ENCODE results near the gene RSKR.
"Not testable (repeated sequence)": the region's sequence is repeated elsewhere in the genome, so short reads cannot be mapped to it uniquely, and the experiment has no call there.

The RSKR gene, protein sequence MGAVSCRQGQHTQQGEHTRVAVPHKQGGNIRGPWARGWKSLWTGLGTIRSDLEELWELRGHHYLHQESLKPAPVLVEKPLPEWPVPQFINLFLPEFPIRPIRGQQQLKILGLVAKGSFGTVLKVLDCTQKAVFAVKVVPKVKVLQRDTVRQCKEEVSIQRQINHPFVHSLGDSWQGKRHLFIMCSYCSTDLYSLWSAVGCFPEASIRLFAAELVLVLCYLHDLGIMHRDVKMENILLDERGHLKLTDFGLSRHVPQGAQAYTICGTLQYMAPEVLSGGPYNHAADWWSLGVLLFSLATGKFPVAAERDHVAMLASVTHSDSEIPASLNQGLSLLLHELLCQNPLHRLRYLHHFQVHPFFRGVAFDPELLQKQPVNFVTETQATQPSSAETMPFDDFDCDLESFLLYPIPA

DNA sequence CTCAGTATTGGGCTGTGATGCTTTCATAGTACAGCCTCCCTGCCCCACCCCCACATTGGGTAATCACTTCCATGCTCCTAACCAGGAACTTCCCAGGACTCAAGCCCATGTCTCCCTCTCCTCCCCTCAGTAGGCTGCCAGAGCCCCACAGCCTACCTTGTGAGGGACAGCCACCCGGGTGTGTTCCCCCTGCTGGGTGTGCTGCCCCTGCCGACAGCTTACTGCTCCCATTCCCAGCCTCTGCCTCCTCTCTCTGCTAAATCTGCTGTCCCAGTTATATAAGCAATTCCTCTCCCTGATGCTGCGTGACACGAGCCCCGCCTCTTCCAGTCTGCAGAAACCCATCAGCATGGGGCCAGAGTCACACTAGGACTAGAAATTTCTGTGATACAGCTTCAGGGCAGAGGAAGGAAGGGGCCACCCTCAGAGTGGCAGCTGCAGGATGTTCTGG is at the start of gene RSKR:
Gene RSKR (minus strand): TSS at position 255 of the 451 bp plus-strand sequence. CDS start 24 bp downstream, at position 231.
- no peak for DNase-seq (ENCODE audit: low read depth in 1 of 2, low spot score in 1 of 2)

DNA sequence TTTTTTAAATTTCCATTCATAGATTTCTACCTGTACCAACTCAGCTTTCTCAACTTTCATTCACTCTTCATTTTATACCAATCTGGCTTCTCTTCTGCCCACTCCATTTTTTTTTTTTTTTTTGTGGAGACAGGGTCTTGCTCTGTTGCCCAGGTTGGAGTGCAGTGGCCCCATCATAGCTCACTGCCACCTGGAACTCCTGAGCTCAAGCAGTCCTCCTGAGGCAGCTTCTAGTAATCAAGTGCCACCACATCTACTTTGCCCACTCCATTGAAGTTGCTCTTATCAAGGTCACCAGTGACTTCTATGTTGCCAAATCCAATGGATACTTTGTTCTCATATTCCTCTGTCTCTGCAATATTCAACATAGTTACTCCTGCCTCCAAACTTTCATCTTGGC is 49.7 kb upstream of the RSKR start:
- no peak for DNase-seq (ENCODE audit: low read depth in 1 of 2, low spot score in 1 of 2)

DNA sequence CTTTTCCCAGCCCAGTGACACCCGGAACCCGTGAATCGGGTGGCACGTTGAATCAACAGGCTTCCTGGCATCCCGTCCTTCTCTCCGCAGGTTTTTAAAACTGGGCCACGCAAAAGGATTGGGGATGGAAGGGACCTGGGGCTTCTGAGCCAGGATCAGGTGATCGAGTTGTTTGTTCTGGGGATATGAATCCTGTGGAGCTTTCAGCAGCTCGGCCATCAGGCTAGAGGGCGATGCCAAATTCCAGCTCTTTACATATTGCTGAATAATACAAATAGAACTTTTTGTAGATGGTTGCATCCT is 48.5 kb upstream of the RSKR start:
- DNase-seq (ENCODE audit: low read depth in 1 of 2, low spot score in 1 of 2) = no peak

DNA sequence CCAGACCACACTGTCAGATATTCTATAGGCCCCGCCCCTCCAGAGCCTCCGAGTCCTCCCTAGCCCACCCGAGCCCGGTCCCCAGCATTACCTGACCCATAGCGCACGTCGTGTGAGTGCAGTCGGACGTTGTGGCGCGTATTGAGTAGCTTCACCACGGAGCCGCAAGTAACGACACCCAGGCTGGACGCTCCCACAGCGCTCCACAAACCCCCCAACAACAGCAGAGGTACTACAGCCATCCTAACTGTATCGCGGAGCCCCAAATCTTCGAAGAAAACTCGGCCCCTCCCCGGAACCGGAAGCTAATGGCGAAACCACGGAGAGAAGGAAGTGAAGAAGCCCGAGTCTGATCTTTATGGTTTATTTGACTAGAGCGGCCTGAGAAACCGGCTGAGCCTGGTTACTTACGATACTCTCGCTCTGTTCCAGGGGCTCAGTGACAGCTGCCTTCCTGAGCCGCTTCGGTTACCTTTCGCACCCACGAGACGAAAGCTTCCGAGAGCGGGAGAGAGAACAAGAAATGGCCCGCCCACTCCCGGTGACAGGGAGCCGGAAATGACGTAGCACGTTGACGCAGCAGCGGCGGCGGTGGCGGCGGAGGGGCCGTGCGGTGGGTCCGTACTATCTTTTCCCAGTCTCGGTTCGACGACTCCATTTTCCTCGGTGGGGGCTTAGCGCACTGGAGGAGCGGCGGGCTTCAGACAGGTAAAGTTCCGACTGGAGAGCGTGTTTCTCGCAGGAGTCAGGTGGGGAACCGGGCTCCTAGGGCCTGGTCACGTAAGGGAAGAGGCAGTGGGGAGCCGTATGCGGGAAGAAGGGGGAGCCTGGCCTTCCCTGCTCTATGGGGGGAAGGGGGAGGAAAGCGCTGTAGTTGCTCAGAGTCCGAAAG is 47.9 kb upstream of the RSKR start, which contains the start of the genes SDF2 and SUPT6H:
Gene SDF2 (minus strand): TSS at position 272 of the 892 bp plus-strand sequence. CDS start 30 bp downstream, at position 242.
Gene SUPT6H (plus strand): TSS at position 571 of the 892 bp plus-strand sequence. CDS start 11,197 bp downstream, outside the sequence.
- peak; percentile 92 to 96 for DNase-seq (ENCODE audit: low read depth in 1 of 2, low spot score in 1 of 2)

DNA sequence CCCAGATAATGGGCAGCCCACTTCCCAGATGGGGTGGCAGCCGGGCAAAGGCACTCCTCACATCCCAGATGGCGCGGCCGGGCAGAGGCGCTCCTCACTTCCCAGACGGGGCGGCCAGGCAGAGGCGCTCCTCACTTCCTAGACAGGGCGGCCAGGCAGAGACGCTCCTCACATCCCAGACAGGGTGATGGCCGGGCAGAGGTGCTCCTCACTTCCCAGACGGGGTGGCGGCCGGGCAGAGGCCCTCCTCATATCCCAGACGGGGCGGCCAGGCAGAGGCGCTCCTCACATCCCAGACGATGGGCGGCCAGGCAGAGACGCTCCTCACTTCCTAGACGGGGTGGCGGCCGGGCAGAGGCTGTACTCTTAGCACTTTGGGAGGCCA is 45.5 kb upstream of the RSKR start:
- DNase-seq (ENCODE audit: low read depth in 1 of 2, low spot score in 1 of 2) = not testable (repeated sequence)

DNA sequence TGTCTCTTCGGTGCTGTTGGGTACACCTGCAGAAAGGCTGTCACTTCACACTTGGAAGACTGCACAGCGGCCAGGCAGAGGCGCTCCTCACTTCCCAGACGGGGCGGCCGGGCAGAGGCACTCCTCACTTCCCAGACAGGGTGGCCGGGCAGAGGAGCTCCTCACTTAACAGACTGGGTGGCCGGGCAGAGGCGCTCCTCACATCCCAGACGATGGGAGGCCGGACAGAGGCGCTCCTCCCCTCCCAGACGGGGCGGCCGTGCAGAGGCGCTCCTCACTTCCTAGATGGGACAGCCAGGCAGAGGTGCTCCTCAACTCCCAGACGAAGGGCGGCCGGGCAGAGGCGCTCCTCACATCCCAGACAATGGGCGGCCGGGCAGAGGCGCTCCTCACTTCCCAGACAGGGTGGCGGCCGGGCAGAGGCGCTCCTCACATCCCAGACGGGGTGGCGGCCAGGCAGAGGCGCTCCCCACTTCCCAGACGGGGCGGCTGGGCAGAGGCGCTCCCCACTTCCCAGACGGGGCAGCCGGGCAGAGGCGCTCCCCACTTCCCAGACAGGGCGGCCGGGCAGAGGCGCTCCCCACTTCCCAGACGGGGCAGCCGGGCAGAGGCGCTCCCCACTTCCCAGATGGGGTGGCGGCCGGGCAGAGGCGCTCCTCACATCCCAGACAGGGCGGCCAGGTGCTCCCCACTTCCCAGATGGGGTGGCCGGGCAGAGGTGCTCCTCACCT is 44.9 kb upstream of the RSKR start:
- not testable (repeated sequence) for DNase-seq (ENCODE audit: low read depth in 1 of 2, low spot score in 1 of 2)

DNA sequence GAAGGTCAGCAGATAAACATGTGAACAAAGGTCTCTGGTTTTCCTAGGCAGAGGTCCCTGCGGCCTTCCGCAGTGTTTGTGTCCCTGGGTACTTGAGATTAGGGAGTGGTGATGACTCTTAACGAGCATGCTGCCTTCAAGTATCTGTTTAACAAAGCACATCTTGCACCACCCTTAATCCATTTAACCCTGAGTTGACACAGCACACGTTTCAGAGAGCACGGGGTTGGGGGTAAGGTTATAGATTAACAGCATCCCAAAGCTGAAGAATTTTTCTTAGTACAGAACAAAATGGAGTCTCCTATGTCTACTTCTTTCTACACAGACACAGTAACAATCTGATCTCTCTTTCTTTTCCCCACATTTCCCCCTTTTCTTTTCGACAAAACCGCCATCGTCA is 44.4 kb upstream of the RSKR start:
- not testable (repeated sequence) for DNase-seq (ENCODE audit: low read depth in 1 of 2, low spot score in 1 of 2)

DNA sequence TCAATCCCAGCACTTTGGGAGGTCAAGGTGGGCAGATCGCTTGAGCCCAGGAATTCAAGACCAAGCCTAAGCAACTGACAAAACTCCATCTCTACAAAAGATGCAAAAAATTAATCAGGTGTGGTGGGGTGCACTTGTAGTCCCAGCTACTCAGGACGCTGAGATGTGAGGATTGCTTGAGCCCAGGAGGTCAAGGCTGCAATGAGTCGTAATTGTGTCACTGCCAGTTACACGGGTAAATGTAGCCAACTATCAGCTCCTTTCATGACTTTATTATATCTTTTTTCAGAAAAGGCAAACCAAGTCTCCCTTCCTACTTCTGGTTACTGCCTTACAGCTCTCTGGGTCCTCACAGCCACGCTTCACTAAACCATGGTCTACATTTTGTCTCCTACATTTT is 43.8 kb upstream of the RSKR start:
- DNase-seq (ENCODE audit: low read depth in 1 of 2, low spot score in 1 of 2) = no peak

DNA sequence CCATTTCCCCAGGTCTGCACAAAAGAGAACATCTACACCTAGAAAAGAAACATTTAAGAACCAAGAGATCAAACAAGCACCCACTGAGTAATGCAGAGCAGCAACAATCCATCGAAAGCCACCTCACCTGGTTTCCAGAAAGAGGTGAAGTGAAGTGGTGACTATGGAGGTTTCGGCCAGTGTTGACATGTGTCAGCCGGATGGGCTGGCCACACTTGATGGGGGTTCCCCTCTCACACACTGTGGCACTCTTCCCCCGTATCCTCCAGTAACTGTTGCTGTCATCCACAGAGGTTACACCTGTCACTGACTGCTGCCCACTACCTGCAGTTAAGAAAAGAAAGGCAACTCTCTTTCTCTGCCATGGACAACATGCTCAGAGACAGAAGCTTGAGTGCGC is 41.2 kb upstream of the RSKR start:
- no peak for DNase-seq (ENCODE audit: low read depth in 1 of 2, low spot score in 1 of 2)

DNA sequence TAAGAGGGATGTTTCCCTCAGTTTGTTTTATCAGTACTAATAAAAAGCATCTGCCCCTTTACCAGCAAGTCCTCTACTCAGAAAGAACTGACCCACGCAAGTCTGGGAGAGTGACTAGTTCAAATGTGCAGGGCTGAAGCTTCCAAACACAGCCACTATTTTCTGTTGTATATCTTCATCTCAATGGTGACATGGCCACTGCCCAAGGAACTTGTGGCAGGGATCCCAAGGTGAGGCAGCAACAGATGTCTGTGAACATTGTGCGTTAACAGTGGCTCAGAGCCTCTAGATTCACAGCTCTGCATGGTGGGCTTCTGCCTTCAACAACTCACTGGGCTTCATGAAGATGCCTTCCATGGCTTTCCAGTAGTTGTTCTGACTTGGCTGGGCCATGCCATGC is 34.7 kb upstream of the RSKR start:
- no peak for DNase-seq (ENCODE audit: low read depth in 1 of 2, low spot score in 1 of 2)

DNA sequence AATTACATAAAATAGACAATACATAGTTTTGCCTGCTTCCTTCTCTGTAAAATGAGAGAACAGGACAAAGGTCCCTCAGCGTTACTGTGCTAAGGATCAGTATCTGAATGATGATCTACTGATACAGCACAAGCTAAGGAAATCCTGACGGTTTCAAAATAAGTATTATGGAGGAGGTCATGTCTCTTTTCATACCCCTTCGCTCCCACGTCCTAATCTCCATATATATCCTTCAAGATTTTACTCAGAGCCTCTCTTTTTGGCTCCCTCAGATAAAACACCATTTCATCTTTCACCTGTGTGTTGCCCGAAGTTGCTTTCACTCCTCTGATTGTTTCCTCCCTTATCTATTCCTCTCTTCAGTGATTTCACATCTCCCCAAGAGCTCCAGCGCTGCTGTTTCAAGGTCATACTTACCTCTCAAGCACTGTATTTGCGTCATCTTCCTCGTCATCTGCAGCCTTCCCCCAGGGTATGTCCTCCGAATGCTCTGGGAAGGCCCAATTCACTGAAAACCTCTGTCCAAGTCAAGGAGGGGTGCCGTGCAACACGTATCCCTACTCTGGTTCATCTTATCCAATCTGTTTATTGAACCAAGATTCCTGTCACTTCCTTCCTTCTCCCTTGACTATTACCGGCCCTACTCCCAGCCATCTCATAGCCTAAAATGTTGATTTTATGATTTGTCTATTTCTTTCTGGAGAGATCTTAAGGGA is 32.2 kb upstream of the RSKR start:
- DNase-seq (ENCODE audit: low read depth in 1 of 2, low spot score in 1 of 2) = no peak

DNA sequence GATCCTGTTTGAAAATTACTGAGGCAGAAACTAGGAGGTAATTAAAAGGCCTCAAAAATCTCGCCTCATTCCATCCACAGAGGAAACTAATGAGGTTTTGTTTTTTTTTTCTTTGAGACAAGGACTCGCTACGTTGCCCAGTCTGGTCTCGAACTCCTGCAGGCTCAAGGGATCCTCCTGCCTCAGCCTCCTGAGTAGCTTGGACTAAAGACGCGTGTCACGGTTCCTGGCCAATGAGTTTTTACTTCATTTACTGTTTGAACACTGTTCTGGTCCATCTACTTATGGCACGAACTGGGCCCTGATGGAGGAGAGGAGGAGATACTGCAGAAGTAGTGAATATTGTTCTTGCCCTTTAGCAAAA is 31.6 kb upstream of the RSKR start:
- DNase-seq (ENCODE audit: low read depth in 1 of 2, low spot score in 1 of 2) = no peak

DNA sequence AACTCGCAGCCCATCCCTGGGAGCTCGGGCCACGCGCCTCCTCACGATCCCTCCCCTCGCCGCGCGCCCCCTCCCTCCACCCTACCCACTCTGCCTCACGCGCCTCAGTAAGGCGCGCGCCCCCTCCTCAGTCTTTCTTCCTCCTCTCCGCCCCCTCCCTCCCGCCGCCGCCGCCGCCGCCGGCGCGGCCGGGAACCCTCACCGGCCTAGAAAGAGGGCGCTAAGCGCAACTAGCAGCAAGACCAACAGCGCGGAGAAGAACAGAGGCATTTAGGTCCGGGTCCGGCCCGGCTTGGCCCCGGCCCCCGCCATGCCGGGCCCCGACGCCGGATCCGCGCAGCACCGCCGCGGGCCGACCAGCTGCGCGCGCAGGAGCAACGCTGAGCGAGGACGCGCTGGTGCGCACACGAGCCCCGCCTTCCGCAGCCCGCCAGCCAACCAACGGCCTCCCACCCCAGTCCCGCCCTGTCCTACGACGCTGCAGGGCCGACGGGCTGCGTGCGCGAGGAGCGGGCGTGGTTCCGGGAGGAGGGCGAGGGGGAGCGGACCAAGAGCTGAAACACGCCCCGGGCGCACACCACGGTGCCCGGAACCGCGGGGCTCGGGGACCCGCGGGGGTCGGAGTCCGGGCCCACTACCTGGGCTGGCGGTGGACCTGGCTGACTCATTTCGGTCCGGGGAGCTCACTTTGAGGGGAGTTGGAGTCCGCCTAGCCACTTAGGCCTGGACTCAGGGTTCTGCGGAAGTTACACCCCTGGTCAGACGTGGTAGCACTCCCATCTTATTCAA is 31.0 kb upstream of the RSKR start, which contains the start of gene BLTP2:
Gene BLTP2 (minus strand): TSS at position 372 of the 789 bp plus-strand sequence. CDS start 102 bp downstream, at position 270.
- peak; percentile 87 to 90 for DNase-seq (ENCODE audit: low read depth in 1 of 2, low spot score in 1 of 2)

DNA sequence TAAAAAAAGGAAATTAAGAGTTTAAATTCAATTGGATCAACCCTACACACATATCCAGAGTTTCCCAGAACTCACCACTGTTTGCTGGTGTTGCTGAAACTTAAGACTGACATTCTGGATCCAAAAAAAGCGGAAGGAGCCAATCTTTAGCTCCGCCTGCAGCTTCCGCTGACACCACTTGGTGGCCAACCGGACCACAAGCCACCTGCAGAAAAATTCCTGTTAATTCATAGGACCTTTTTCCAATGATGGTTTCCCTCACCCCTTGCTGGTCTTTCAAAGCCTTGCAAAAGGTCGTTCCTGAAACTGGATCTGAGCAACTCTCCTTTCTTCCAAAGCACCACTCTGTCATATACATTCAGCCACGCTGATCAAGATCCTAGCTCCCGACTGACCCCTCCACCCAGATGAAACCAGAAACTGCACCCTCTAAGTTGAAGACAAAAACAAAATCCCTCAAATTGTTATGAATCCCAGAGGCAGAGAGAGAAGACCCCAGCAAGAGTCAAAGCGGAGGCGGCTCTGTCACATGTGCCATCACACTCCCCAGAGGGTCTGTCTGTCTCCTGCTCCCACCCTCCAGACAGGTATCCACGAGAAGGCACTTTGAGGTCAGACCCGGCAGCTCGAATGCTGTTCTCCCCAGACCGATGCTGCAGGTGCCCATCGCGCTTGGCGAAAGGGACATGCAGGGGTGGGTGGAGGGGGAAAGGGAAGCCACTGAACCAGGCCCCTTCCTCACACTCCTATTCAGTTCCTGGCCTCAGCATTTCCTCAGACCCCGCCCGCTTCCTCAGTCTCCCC is 30.2 kb upstream of the RSKR start:
- peak in 1 of 2 donors; percentile 14 for DNase-seq (ENCODE audit: low read depth in 1 of 2, low spot score in 1 of 2)

DNA sequence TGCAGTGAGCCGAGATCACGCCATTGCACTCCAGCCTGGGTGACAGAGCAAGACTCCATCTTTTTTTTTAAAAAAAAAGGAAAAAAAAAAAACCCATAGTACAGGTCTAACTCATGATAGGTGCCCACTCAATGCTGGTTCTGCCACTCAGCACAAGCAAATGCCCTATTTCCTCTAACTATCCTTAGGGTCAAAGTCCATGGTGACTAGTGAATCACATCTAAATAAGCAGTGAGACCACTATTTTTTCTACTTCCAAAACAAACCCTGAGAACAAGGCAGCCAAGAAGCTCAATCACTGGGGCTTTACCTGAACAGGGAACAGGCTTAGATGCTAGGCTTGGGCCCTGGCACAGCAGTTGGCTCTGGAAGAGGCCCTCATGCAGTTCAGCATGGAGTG is 27.6 kb upstream of the RSKR start:
- no peak for DNase-seq (ENCODE audit: low read depth in 1 of 2, low spot score in 1 of 2)

DNA sequence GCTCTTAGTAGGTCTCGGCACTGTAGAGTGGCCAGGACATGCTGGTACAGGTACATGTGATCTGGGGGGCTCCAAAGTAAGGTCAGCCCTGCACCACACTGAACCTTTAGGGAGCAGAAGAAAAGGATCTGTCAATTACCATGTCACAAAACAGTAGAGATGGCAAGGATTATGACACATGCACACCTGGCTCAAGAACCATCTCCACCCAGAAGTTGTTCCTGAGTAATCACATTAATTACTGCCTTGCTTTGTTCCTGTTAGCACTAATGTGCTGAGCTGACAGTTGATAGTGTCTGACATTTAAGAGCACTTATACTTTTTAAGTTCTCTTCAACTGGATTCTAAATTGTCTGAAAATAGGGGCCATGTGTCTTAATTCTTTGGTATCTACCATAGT is 21.5 kb upstream of the RSKR start:
- DNase-seq (ENCODE audit: low read depth in 1 of 2, low spot score in 1 of 2) = no peak

DNA sequence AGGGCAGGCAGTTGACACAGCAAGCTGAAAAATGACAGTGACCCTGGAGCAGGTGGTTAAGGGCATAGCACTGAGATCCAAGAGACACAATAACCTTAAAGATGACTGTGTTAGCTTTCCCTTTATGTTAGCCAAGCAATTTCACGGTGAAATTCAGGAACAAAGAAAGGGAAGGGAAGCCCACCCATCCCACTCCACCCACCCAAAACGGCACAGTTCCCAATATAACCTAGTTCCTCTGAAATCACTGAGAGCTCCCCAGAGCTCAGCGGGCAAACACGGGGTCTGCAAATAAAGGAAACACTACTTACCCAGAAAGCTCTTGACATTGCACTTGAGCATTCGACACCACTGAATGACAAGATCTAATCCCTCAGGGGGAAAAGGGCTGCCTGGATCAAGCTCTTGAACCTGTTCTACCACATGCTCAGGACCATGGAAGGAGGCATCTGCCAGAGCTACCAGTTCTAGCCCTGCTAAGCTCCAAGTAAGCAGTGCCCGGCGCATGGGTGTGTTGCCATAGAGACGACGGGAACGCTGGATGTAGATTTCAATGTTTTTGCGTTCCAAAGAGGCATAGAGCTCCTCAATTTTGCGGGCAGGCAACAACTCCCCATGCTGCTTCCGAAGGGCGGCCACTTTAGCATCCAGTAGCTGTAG is 20.4 kb upstream of the RSKR start:
- no peak for DNase-seq (ENCODE audit: low read depth in 1 of 2, low spot score in 1 of 2)

DNA sequence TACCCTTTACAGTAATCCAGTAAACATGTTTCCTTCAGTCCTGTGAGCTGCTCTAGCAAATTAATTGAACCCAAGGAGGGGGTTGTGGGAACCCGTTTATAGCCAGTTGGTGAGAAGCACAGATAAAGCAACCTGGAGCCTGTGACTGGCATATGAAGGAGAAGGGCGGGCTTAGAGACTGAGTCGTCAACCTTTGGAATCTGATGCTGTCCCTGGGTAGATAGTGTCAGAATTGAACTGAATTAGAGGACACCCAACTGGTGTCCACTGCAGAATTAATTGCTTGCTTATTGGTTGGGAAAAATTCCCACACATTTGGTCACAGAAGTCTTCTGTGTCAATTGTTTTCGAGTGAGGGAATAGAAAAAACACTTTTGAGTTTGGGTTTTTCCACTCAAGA is 12.8 kb upstream of the RSKR start:
- no peak for DNase-seq (ENCODE audit: low read depth in 1 of 2, low spot score in 1 of 2)

Data from activated CD4-positive, alpha-beta T cell treated with anti-CD3 and anti-CD28 coated beads, Interleukin-2, amount 50 U/mL, for 24 hours (primary cell).